Dermis blood vessel endothelial cell (primary cell): ENCODE data around the gene HBZ. TPM values are rescaled to one million over a fixed set of nuclear protein-coding genes. Genes with fewer than 3 reads are reported as not detected.
"Not testable (repeated sequence)": the region's sequence is repeated elsewhere in the genome, so short reads cannot be mapped to it uniquely, and the experiment has no call there.

Source experiments
- DNase-seq: peaks from one replicate; pipeline ENCODE4 v3.0.0; 2010
- total RNA-seq: library from RNA; depleted of rRNA; stranded (reverse); fragments of >200 nt; gene quantifications from 2 replicates; pipeline ENCODE4 v1.2.3, GENCODE V29; 2014

HBZ gene
- total RNA-seq, 1 donor from 2014 or later = not detected

DNA sequence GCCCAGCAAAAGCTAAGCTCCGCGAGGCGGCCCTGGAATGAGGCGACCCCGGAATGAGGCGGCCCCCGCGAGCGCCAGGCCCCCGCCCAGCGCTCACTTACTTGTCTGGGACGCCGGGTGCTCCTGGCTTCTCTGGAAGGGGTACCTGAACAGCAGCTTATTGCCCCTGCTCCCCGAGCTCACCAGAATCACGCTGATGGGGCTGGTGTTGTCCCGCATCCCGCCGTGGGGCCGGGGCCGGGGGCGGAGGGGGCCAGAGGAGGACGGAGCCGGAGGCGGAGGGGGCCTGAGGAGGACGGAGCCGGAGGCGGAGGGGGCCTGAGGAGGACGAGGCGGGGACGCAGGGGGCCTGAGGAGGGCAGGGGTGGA lies 14.4 kb upstream of the HBZ start:
- DNase-seq = peak; percentile 24

DNA sequence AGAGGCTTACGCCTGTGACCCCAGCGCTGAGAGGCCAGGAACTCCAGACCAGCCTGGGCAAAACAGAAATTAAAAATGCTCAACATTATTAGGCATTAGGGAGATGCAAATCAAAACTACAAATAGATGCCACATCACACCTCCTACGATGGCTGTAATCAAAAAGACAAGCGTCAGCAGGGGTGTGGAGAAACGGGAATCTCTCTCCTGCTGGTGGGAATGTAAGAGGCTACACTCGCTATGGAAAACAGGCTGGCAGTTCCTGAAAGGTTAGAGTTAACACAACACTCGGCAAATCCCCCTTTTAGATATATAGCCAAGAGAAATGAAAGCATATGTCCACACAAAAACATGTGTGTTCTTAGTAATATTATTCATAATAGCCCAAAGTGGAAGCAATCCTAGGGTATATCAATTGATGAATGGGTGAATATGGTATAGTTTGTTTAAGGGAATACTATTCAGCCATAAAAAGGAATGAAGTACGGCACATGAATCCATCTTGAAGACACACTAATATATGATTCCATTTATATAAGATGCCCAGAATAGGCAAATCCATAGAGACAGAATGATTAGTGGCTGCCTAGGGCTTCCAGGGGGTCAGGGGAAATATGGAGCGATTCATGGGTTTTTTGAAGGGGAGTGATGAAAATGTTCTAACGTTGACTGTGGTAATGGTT lies 12.1 kb upstream of the HBZ start:
- no peak for DNase-seq

DNA sequence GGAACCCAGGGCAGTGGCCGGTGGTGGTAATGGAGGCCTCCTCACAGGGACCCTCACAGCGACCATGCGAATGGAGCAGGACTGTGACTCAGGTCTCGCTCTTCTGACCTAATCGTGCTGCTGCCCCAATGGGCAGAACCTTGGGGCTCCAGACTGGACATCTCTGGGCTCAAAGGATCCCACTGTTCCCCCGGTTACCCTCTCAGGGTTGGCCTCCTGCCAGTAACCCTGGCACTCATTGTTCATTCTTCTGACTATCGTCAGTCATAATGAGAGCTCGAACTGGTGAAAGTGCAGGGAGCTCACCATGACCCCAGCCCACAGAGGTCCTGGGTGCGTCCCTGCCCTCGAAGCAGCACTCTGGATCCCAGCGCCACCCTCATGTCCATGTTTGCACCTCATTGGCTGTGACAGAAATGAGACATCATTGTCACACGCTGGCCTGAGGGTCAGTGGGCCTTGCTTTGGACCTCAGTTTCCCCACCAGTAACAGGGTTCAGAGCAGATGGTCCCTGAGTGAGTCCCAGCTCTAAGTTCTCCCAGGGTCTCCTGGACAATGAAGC lies 10.0 kb upstream of the HBZ start:
- no peak for DNase-seq

DNA sequence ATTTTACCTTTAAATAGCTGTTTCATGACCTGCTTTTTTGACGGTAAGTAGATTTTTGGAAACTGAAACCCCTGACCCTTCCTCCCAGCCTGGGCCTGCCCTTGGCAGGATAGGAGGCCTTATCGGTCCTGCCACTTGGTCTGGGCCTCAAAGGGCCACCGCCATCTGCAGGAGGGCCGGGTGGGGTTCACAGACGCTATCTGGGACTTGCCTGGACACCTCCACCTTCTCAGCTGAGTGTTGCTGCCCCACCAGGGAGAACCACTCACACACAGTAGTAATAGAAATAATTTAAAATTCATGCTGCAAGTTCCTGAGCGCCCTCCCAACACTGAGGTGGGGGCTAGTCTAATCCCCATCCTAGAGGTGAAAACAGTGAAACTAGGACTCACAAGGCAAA lies 9.4 kb upstream of the HBZ start:
- no peak for DNase-seq

DNA sequence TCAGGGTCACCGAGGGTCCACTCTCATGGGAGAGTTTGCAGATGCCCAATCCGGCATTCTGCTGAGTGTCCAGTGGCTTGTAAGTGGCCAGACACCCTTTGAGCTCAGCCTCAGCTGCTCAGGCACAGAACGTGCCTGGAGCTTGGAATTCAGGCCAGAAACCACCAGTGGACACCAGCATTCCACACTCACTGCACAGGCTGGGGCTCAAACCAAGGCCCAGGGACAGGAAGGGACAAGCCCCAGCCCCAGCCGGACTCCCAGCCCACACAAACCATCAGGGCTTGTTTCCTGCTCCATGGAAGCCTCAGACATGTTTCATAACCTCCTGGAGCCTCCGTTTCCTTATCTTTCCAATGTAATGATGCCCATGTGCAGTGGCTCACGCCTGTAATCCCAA lies 9.0 kb upstream of the HBZ start:
- DNase-seq = no peak

- DNase-seq = no peak
These were observed 7.6 kb upstream of the HBZ start for GRCh38 chr16:144797-145252.

- no peak for DNase-seq
These were observed 5.8 kb upstream of the HBZ start for GRCh38 chr16:146646-147045.

GRCh38 chr16:149024-149660 lies 3.3 kb upstream of the HBZ start:
- DNase-seq = no peak

DNA sequence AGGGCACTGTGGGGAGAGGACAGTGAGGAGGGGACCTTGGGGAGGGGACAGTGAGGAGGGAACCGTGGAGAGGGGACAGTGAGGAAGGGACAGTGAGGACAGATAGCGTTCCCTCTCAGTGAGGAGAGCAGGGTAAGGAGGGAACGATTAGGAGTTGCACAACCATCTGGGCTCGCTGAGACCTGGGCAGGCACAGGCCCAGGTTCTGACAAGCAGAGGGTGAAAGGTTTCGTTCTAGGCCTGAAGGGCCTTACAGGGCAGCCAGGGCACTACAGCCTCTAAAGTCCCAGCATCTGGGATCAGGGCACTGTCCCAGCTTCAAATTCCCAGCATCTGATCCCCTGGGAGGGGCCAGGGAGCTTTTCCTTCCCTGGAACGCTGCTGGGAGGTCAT lies 681 bp downstream of the HBZ start:
- DNase-seq = not testable (repeated sequence)

DNA sequence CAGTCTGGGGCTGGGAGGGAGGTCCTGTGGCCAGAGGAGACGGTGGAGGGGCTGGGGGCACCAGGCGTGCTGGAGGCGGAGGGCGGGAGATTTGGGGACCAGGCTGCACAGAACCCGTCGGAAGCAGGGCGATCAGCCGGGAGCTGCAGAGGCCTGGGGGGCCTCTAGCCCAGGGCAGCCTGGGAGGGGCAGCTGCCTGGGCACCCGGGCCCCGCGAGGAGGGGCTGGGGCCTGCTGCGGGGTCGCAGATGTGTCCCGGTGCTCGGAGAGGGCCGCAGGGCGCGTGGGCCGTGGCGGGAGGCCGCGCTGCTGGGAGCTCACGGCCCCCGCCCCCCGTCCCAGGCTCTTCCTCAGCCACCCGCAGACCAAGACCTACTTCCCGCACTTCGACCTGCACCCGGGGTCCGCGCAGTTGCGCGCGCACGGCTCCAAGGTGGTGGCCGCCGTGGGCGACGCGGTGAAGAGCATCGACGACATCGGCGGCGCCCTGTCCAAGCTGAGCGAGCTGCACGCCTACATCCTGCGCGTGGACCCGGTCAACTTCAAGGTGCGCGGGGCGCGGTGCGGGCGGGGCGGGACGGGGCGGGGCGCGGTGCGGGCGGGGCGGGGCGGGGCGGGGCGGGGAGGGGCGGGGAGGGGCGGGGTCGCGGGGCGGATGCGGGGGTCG lies 1.2 kb downstream of the HBZ start:
- DNase-seq = not testable (repeated sequence)

- peak; percentile 38 for DNase-seq
These were observed 2.0 kb downstream of the HBZ start for GRCh38 chr16:154217-155030.

GRCh38 chr16:155031-155398 lies 2.6 kb downstream of the HBZ start:
- no peak for DNase-seq

DNA sequence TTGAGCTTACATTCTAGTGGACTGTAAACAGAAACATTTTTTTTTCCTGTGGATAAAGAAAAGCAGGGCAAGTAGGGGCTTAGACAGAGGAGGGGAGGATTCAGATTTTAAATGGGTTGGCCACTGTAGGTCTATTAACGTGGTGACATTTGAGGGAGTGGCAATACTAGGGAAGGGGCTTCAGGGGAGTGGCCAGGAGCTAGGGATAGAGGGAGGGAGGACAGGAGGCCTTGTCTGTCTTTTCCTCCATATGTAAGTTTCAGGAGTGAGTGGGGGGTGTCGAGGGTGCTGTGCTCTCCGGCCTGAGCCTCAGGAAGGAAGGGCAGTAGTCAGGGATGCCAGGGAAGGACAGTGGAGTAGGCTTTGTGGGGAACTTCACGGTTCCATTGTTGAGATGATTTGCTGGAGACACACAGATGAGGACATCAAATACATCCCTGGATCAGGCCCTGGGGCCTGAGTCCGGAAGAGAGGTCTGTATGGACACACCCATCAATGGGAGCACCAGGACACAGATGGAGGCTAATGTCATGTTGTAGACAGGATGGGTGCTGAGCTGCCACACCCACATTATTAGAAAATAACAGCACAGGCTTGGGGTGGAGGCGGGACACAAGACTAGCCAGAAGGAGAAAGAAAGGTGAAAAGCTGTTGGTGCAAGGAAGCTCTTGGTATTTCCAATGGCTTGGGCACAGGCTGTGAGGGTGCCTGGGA lies 6.8 kb downstream of the HBZ start:
- no peak for DNase-seq

- not testable (repeated sequence) for DNase-seq
These were observed 7.8 kb downstream of the HBZ start for GRCh38 chr16:160242-160641.

- DNase-seq = no peak
These were observed 8.3 kb downstream of the HBZ start for GRCh38 chr16:160691-161190.

DNA sequence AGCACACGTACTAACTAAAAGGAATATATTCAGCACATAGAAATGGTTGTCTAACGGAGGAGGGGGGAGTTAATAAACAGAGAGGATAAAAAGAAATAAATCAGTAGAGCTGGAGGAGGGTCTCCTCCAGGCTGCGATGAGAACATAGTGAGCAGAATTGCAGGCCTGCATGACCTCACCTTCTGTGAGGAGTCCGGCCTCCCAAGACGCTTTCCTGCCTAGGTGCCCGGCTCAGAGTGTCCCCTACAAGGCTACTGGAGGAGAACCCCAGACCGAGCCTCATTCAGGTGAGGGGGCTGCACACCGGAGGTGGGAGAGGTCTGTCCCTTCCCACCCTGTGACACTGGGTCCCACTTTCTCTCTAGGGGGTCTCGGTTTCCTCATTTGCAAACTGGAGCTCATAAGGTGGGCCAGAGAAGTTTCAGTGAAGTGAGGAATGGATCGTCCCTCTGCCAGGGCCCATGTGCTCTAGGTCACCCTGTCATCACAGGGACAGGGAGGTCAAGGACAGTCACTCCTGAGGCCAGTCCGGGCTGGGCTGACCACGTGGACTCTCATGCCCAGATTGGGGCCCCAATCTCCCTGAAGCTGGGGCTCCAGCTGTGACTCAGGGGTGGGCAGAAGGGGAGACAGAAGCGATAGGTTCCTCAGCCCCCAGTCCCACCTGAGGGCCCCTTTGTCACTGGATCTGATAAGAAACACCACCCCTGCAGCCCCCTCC lies 10.0 kb downstream of the HBZ start:
- DNase-seq = no peak

GRCh38 chr16:163139-163538 lies 10.7 kb downstream of the HBZ start:
- not testable (repeated sequence) for DNase-seq

DNA sequence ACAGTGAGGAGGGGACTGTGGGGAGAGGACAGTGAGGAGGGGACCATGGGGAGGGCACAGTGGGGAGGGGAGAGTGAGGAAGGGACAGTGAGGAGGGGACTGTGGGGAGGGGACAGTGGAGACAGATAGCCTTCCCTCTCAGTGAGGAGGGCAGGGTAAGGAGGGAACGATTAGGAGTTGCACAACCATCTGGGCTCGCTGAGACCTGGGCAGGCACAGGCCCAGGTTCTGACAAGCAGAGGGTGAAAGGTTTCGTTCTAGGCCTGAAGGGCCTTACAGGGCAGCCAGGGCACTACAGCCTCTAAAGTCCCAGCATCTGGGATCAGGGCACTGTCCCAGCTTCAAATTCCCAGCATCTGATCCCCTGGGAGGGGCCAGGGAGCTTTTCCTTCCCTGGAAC lies 11.3 kb downstream of the HBZ start:
- DNase-seq = not testable (repeated sequence)

DNA sequence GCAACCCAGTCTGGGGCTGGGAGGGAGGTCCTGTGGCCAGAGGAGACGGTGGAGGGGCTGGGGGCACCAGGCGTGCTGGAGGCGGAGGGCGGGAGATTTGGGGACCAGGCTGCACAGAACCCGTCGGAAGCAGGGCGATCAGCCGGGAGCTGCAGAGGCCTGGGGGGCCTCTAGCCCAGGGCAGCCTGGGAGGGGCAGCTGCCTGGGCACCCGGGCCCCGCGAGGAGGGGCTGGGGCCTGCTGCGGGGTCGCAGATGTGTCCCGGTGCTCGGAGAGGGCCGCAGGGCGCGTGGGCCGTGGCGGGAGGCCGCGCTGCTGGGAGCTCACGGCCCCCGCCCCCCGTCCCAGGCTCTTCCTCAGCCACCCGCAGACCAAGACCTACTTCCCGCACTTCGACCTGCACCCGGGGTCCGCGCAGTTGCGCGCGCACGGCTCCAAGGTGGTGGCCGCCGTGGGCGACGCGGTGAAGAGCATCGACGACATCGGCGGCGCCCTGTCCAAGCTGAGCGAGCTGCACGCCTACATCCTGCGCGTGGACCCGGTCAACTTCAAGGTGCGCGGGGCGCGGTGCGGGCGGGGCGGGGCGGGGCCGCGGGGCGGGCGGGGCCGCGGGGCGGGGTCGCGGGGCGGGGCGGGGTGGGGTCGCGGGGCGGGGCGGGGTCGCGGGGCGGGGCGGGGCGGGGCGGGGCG lies 11.8 kb downstream of the HBZ start:
- not testable (repeated sequence) for DNase-seq

DNA sequence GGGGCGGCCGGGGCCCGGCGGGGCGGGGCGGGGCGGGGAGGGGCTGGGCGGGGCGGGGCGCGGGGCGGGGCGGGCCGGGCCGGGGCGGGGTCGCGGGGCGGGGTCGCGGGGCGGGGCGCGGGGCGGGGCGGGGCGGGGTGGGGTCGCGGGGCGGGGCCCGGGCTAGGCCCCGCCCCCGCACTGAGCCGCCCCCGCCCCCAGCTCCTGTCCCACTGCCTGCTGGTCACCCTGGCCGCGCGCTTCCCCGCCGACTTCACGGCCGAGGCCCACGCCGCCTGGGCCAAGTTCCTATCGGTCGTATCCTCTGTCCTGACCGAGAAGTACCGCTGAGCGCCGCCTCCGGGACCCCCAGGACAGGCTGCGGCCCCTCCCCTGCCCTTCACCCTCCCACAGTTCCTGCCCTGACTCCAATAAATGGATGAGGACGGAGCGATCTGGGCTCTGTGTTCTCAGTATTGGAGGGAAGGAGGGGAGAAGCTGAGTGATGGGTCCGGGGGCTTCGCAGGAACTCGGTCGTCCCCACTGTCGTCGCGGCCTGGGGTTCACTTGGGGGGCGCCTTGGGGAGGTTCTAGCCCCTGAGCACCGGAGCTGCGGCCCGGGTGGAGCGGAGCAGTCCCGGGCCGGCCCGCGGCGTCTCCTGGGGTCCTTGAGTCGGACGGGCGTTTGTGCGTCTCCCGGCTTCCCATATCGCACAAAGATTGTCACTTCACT lies 12.5 kb downstream of the HBZ start:
- no peak for DNase-seq
